HG03571 (cell line): ENCODE data around the gene TRAPPC14.
"Not testable (repeated sequence)": the region's sequence is repeated elsewhere in the genome, so short reads cannot be mapped to it uniquely, and the experiment has no call there.

Experiments
- ATAC-seq: cut with Tn5 transposase; IDR thresholded peaks from one replicate; pipeline ENCODE4 v1.9.1; 2021; ENCODE audit not compliant: unreplicated experiment

Gene TRAPPC14

DNA sequence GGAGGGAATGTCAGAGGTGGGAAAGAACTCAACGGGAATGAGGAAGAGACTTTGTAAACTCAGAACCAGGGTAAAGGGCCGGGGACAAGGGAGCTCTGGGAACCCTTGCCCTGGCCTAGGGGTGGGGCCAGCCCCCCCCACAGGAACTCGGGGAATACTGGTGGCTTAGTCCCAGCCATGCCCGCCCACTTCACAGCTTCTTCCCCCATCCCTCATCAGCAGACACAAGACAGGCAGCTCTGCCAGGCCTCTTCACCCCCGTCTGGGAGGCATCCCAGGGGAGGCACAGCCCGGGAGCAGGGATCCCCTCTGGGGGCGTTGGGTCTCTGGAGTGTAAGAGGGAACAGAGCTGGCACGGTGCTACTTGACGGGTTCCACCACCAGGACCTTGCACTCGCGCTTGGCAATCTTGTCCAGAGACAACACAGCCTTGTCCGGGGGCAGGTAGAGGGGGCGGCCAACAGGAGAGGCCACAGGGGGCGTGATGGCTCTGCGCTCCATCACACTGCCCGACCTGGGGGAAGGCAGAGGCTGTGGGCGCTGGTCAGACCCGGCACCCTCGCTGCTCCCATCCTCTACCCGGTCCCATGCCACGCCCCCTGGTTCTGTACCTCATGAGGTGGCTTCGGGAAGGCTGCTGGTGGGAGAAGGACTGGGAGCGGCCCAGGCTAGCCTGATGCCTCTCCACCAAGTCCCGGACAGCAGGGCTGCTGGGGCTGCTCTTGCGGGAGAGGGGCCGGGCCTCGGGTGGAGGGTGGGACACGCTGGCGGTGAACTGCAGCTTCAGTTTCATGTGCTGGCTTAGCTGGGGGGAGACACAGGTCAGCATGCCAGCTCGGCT lies 3.7 kb downstream of the TRAPPC14 start:
- ATAC-seq, result no peak

DNA sequence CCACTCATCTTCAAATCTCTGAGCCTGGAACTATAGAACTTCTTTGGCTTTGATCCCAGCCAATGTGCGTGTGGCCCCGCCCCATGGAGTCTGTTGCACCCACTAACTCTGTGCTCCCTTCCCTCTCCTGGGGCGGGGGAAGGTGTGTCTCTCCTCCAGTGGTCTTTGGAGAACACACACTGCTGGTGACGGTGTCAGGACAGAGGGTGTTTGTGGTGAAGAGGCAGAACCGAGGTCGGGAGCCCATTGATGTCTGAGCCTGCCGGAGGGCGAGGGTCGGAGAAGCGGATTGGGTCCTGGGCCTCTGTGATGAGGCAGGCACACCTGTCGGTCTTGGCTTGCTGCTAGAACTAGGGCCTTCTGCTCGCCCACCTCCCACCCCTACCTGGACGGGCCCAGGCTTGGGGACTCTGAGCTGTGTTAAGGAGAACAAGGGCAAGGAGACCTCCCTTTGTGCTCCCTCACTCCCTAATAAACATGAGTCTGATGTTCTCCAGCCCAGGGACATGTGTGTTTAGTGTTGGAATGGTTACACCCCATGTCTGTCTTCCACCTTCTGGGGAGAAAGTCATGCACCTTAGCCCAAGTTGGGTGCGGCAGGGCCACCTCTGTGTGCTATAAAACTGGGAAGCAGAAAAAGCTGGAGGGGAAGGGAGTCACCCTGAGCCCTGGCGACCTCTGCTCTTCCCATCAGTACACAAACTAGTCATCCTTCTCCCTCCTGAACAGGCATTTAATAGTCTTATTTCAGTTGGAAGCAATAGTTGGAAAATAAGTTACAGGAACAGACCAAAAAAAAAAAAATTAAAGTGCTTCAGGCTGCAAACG lies 4.6 kb downstream of the TRAPPC14 start:
- ATAC-seq, result no peak

DNA sequence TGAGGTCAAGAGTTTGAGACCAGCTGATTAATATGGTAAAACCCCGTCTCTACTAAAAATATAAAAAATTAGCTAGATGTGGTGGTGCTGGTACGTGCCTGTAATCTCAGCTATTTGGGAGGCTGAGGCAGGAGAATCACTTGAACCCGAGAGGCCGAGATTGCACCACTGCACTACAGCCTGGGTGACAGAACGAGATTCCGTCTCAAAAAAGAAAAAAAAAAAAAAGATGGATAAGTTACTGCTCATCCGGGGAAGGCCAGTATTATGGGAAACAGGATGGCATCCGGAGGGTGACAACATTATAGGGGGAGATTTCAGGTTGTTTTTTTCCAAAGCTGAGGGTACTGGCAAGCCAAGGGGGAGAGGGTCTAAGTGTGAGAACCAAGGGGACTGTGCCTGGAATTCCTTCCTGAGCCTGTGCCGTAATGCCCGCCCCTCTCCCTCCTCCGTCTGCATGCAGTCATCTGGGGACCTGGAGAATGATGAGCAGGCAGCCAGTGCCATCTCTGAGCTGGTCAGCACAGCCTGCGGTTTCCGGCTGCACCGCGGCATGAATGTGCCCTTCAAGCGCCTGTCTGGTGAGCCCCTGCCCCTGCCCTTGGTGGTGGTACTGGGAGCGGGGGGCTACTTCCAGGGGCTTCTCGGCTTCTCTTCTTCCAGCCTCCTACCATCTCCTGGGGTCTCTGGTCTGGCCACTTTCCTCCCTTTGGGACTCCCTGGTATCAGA lies 5.4 kb downstream of the TRAPPC14 start:
- ATAC-seq, result no peak

DNA sequence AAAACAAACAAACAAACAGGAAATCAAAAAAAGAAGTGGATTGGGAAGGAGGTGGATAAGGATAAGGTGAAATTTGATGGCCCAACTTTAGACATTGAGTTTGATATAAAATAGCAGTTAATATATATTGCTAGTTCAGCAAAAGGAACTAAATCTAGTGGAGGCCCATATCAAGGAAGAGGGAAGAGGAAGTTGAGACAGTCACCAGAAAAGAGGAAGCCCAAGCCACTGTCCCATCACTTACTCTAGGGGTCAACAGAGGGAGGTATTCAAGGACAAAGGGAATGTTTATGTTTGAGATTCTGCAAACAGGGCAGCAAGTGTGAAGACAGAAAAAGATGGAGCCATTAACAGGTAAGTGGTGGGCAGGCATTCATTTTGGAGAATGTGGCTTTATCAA lies 6.1 kb downstream of the TRAPPC14 start:
- no peak for ATAC-seq

DNA sequence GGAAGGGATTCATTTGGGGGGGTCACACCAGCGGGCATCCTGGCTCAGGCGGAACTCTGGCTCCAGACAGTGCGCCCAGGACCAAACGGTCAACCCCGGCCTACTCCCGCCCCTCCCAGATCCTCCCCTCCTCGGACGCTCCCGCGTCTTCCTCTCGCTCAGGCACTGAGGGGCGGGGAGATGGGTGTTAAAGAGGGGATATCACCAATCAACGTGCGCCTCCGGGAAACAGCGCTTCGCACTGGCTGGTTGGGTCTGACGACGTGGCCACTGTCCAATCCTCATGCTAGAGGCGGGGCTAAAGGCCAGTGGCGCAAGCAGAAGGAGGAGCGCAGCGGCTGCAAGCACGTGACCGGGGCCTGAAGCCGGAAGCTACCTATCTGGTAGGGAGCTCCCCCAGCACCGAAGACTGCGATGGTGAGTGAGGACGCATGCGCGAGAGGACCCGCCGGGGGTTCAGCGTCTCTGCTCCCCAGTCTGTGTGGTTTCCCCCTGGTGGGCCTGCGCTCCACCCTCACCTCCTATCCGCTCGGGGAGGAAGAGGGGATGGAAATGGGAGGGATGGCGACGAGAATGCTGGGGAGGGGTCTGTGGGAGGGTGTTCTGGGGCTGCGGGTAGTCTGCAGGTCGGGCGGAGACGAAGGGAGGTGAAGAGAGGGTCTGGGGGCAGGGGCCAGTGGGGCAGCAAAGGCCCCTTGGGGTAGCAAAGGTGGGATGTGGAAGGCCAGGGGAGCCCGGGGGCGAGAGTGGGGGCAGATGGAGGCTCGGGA lies 9.8 kb downstream of the TRAPPC14 start, which contains the start of gene LAMTOR4:
LAMTOR4 (plus strand) TSS at position 360 of the 770 bp plus-strand sequence; CDS start at position 415, 55 bp downstream.
- peak; percentile 98 for ATAC-seq

DNA sequence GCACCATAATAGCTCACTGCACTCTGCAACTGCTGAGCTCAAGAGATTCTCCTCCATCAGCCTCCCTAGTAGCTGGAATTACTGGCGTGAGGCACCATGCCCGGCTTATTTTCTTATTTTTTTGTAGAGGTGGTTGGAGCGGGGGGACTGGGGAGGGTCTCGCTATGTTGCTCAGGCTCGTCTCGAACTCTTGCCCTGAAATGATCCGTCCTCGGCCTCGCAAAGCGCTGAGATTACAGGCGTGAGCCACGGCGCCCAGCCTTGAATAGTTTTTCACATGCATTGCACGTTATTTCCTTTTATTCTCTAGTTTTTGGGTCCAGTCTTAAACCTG lies 10.3 kb downstream of the TRAPPC14 start:
- no peak for ATAC-seq

DNA sequence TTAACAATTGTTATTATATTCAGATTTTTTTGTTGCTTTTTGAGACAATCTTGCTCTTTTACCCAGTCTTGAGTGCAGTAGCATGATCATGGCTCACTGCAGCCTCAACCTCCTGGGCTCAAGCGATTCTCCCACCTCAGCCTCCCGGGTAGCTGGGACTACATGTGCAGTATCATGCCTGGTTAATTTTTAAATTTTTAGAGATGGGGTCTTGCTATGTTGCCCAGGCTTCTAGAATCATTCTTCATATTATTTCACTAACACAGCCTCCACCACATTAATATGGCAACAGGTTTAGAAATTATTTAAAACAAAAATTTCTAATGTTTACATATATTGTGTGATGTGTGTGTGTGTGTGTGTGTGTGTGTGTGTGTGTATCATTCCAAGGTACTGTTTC lies 11.2 kb downstream of the TRAPPC14 start:
- ATAC-seq, result no peak

DNA sequence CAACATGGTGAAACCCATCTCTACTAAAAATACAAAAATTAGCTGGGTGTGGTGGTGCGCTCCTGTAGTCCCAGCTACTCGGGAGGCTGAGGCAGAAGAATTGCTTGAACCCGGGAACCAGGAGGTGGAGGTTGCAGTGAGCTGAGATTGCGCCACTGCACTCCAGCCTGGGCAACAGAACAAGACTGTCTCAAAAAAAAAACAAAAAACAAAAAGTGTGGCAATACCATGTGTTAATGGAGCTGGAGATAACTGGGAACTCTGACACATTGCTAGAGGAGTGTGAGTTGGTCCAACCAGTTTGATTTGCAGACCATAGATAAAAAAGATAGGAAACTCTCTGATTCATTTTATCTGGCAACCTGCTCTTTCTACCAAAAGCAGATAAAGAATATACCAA lies 12.2 kb downstream of the TRAPPC14 start:
- not testable (repeated sequence) for ATAC-seq

DNA sequence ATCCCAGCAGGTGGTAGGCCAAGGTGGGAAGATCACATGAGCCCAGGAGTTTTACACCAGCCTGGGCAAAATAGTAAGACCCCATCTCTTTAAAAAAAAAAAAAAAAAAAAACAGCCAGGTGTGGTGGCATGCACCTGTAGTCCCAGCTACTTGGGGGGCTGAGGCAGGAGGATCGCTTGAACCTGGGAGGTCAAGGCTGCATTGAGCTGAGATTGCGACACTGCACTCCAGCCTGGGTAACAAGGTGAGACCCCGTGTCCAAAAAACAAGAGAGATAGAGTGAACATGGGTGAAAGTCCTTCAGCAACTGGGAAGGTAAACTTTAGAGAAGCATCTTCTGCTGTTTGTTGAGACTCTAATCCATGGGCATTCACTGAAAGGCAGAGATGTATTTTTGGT lies 16.1 kb downstream of the TRAPPC14 start:
- no peak for ATAC-seq

DNA sequence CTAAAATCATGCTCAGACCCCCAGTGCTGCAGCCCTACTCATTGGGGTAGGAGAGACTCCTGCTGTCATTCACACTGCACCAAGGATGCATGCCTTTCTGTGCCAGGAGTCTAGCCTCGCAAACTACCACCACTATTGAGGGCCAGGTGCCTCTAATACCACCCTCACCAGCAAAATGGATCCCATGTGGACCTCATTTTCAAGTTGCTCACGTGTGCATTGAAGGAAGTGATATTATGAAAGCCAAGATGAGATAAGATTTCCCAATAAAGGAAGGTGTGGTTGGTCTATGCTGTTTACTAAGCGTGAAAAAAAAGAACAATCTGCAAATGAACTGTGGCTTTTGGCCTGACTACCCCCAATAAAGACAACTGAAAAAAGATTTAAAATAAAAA lies 17.0 kb downstream of the TRAPPC14 start:
- no peak for ATAC-seq

DNA sequence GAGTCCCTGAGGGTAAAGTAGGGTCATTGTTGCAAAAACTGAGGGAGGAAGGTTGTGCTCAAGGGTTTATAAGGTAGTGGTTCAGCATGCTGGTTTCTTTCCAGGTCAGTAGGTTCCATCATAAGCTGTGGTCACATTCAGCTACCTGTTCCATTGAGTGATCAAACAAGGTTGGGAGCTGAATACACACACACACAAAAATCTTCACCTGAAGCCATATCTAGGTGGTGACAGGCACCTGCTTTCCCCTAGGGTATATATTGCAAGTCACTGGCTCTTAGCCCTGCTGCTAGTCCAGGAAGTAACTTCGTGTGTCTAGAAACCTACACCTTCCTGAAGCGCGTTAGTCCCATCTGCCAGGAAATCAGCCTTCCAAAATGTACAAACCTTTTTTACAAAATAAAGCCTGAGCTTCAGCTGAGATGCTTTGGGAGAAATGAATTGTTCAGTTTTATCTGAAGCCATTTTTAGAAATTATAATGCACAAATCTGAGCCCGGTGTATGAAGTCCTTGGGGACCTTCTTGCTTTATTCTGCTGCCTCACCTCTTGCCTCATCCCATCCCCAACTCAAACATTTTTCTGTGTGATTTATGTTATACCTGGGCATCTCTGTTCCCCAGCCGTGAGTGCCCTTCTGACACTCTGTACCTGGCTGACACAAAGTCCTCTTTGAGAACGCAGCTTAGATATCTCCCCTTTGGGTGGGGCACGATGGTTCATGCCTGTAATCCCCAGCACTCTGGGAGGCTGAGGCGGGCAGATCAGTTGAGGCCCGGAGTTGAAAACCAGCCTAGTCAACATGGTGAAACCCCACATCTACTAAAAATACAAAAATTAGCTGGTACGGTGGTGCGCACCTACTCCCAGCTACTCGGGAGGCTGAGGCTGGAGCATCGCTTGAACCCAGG lies 20.4 kb downstream of the TRAPPC14 start:
- ATAC-seq, result no peak

DNA sequence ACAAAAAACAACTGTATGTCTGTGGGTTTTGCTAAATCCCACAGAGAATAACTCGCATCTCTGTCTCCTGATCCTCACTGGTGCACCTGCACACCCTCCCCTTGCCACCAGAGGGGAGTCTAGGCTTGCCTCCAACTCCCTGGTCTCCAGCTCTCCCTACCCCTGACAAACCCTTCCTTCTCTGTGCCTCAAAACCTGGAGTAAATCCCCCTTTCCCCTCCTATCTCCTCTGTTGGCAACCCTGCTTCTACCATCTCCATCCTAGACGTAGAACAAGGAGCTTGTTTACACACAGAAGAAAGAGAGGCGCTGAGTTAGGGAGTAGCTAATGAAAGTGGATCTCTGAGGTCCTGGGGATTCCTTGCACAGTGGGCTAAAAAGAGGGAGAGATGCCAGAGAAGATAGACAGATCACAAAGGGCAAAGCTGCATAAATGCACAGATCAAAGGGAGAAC lies 25.8 kb downstream of the TRAPPC14 start:
- no peak for ATAC-seq

DNA sequence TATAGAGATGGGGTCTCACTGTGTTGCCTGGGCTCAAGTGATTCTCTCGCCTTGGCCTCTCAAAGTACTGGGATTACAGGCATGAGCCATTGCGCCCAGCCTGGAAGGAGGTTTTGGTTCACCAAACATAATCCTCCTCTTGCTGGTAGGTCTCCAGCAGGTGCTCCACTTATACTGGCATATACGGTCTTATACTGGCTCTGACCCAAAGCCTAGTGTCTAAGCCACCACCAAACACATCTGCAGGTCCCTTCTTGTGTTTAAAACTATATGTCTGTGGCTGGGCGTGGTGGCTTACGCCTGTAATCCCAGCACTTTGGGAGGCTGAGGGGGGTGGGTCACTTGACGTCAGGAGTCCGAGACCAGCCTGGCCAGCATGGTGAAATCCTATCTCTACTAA lies 26.4 kb downstream of the TRAPPC14 start:
- no peak for ATAC-seq

DNA sequence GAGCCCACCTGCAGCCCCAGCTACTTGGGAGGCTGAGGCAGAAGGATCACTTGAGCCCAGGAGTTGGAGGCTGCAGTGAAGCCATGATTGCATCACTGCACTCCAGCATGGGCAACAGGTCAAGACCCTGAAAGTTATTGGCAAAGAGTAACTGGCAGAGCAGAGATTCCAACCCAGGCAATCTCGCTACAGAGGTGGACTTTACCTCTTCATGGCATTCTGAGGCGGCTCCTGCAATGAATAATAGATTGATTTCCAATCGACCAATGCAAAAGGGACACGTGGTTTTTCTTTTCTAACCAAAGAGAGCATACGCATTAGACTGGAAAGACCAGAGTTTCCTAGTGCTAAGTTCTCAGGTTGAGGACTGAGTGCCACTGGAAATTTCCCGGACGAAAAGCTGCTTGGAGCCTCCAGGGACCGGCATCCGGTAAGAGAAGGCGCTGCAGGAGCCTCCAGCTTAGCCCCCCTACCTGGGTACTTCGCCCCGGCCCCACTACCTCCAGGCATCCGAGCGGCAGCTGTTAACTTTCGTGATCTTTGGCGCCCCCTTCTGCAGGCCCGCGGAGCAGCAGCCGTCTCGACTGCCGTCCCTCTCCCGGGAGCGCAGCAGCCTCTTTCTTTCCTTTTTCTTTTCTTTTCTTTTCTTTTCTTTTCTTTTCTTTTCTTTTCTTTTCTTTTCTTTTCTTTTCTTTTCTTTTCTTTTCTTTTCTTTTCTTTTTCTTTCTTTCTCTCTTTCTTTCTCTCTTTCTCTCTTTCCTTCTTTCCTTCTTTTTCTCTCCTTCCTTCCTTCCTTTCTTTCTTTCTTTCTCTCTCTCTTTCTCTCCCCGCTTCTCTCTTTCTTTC lies 27.7 kb downstream of the TRAPPC14 start:
- ATAC-seq, result no peak

DNA sequence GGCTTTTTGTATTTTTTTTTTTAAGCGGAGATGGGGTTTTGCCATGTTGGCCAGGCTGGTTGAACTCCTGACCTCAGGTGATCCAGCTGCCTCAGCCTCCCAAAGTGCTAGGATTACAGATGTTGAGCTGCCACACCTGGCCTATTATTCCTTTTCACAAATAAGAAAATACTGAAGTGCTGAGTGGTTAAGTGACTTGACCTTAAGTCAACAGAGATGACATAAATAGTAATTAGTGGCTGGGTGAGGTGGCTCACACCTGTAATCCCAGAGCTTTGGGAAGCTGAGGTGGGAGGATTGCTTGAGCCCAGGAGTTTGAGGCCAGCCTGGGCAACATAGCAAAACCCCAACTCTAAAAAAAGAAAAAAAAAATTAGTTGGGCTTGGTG lies 28.3 kb downstream of the TRAPPC14 start:
- not testable (repeated sequence) for ATAC-seq

DNA sequence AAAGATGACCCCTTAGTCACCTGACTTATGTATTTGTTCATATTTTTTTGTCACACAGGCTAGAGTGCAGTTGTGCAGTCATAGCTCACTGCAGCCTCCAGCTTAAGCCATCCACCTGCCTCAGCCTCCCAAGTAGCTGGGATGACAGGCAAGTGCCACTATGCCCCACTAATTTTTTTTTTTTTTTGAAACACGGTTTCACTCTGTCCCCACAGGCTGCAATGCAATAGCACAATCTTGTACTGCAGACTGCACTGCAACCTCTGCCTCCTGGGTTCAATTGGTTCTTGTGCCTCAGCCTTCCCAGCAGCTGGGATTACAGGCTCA lies 29.9 kb downstream of the TRAPPC14 start:
- no peak for ATAC-seq

DNA sequence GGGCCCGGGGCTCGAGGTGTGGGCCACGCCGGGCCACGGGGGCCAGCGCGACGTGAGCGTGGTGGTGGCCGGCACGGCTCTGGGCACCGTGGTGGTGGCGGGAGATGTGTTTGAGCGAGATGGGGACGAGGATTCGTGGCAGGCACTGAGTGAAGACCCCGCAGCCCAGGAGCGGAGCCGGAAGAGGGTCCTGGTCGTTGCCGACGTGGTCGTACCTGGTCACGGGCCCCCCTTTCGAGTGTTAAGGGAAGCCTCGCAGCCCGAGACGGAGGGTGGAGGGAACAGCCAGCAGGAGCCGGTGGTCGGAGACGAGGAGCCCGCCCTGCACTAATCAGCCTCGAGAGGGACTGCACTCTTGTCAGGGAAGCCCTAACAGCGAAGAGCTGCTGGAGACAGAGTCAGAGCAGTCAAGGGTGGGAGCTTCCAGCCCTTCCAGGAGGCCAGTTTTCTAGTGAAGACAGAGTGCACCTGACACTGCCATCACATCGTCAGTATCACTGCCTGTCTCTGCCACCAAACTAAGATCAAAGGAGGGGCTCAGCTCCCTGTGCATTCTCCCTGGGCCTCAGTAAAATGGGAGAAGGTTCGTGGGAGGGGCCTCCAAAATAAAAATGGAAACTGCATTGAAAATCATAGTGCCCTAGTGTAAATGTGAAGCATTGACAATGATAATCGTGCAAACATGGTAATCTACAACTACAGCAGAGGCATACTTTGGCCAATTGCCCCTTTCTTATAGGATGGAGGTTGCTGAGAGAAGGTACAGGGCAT lies 30.5 kb downstream of the TRAPPC14 start:
- peak; percentile 7 for ATAC-seq
